ENCODE results near the gene ANKDD1A.

Gene ANKDD1A

DNA sequence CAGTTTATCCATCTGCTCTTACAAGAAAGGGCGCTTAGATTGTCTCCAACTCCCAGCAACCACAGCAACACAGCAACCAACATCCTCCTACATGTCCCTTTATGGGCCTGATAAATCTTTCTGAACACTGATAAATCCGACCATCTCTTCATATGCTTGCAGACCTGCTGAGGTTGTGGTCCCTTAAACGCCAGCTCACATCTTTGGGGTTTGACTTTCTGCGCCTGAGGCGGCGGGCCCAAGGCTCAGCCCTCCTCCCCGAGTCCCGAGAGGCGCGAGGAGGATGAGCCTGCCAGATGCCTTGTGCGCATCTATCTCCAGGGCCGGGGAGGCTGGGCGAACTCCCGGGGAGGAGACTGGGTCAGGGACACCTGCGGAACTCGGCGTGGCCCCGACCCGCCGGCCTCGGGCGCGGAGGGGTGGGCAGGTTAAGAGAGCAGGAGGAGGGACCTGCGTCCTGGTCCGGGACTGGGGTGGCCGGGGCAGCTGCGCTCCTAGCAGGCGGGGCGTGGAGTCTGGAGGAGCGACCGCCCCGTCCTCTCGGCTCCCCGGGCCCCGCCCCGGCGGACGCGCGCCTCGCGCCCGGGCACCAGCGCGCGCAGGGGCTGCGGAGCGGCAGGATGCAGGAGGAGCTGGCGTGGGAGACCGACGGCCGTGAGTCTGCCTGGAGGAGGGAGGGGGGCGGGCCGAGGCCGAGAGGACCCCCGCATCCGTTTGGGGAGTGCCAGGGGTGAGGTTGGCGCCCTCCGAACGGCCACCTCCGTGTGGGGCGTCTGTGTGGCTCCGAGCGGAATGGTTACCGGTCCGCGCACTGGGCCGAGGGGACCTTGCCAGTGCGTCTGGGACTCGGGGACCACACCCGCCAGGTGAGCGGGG is at the start of gene ANKDD1A:
ANKDD1A (plus strand) TSS at position 592 of the 876 bp plus-strand sequence; CDS start at position 621, 29 bp downstream.
- peak; percentile 48 for DNase-seq

DNA sequence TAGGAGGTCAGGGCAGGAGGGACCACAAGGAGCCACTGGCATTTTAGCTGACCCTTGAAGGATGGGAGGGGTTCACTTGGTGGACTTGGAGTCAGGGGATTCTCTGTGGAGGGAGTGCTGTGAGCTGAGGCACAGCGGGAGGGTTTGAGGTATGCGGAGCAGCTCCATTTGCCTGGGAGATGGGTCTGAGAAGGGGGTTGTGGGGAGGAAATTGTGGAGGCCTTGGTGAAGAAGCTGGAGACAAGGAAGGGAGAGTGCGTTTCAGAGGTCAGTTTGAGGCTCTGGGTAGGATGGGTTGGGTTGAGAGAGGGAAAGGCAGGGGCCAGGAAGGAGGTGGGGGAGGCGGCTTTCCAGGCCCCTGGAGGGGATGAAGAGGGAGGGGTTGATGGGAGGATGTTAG is 49.7 kb upstream of the ANKDD1A start:
- DNase-seq: no peak

DNA sequence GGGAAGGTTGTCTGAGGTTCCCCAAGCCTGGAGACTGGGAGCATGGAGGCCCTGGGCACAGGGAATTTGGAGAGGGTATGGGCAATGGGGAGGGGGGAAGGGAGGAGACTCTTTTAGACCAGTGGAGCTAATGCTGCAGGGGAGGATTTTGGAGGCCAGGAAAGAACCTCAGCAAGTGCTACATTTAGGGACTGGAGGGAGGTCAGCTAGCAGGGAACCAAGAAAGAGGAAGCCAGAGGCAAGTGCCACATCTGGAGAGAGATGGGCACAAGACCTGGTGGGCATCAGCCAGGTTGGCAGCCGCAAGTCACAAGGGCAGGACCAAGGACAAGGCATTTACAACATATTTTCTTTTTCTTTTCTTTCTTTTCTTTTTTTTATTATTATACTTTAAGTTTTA is 49.3 kb upstream of the ANKDD1A start:
- no peak for DNase-seq

DNA sequence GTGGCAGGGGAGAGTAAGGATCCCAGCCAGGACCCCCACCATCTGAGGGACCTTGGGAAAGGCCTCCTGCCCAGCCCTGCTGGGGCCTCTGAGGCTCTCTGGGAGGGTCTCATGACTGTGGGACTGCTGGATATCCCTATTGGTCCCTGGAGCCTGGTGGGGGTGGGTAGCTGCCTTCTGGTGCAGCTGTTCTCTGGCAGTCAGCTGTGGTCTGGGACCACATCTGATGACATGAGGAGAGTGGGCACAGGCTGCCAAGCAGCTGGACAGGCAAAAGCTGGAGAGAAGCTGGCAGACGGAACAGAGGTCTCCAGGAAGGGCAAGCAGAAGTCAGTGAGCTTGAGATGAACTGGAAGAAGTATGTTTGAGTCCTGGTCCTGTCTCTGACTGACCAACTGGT is 47.6 kb upstream of the ANKDD1A start:
- no peak for DNase-seq

DNA sequence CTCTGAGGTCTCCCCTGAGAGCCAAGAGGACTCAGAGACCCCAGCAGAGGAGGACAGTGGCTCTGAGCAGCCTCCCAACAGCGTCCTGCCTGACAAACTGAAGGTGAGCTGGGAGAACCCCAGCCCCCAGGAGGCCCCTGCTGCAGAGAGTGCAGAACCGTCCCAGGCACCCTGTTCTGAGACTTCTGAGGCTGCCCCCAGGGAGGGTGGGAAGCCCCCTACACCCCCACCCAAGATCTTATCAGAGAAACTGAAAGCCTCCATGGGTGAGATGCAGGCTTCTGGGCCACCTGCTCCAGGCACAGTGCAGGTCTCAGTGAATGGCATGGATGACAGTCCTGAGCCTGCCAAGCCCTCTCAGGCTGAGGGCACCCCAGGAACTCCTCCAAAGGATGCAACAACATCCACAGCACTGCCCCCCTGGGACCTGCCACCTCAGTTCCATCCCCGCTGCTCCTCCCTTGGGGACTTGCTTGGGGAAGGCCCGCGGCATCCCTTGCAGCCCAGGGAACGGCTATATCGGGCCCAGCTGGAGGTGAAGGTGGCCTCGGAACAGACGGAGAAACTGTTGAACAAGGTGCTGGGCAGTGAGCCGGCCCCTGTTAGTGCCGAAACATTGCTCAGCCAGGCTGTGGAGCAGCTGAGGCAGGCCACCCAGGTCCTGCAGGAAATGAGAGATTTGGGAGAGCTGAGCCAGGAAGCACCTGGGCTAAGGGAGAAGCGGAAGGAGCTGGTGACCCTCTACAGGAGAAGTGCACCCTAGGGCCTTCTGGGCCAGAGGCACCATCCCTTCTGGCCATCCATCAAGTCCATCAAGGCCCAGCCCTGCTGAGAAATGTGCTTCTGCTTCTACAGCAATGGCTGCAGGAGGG is 46.3 kb upstream of the ANKDD1A start:
- no peak for DNase-seq

DNA sequence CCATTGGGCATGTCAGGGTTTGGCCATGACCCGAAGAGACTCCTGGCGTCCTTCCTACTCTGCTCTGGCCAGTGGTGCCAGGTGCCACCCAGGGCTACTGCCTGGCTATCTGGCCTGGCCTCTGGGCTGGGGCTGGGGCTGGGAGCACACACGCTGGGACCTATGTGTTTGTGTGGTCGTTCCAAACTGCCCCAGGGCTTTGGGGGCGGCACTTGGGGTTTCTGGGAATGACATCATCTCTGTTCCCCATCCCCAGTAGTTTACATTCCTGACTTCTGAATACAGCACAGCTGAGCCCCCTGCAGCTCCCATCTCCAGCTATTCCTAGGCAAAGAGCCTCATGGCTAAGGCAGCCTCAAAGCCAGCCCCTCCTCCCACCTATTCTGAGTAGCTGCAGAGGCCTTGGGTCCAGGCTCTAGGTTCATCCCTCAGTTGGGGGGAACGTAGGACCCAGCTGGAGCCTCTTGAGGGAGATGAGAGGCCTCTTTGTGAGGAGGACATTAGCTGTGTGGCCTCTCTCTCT is 45.6 kb upstream of the ANKDD1A start:
- no peak for DNase-seq

DNA sequence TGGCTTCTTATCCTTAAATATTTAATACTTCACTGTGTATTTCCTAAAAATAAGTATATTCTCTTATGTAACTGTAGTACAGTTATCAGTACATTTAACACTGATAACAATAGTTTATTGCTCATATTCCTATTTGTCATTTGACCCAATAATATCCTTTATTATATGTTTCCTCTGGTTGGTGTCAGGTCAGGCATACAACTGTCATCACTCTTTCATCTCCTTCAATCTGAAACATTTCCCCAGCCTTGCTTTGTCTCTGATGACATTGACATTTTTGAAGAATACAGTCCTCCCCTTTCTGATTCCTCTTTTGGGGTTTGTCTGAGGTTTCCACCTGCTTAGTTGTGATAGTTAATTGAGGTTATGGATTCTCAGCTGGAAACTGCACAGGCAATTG is 42.2 kb upstream of the ANKDD1A start:
- DNase-seq: no peak

DNA sequence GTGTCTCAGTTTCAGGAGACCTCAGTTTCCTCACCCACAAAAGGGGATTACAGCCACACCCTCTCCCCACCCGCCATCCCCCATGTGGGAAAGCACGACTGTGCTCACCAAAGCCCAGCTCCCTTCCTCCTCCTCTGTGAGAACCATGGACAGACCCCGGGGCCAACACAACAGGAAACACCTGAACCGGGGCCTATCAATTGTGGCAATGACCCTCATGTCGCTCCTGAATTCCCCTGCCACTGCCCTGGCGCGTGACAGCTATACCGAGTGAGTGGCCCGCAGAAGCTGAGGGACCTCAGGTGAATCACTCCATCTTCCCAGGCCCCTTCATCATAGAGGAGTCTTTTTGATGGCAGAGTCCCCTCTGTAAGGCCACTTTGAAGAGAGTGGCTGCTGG is 41.3 kb upstream of the ANKDD1A start:
- DNase-seq: no peak

DNA sequence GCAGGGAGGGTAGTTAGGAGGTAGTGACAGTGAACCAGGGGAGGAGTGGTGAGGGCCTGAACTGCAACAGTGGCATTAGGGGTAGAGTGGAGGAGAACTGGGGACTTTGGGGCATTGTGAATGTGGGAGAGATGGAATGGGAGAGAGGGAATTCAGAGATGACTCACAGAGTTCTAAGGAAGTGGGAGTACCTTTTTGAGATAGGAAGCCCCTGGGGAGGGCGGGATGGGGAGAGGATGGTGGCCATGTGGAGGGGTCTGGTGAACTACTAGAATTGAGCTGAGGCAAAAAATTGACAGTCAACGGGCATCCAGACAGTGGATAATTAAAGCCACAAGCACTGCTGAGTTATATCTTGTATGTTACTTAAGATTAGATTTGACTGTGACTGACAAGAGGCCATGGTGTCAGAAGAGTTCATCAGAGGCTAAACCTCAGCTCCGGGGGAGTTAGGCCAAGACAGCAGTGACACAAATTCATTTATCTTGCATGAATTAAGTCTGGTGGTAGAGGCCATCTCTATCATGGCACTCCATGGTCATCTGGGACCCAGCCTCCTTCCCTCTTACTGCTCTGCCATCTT is 36.0 kb upstream of the ANKDD1A start:
- no peak for DNase-seq

DNA sequence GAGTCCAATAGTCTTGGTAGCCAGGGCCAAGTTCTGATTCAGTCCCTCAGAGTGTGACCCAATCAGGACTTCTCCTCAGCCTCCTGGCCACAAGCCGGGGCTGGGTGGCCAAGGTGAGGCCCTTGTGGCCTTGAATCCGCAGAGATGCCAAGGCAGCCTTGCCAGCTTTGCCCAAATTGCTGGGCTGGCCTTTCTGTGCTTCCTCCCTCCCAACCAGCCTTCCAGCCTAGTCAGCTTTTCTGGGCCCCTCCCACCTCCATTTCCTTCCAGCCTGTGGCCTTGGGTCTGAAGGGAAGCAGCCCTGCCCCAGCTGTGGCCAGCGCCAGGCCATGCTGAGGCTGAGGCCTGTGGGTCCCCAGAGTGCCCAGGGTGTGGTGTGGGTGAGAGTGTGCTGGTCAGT is 34.3 kb upstream of the ANKDD1A start:
- DNase-seq: no peak

DNA sequence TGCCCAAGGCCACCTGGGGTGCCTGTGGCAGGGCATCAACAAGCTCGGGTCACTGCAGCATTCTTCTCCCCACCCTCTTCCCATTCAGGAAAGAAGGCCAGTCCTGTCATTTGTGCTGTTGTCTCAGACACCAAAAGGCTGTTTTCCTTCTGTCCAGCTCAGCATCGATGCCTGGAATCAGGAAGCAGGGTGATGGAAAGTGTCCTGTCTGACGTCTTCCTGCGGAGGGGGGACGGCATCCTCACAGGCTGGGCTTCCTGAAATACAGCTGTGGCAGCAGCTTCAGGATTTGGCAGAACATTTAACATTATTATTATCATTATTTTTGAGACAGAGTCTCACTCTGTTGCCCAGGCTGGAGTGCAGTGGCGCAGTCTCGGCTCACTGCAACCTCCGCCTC is 33.0 kb upstream of the ANKDD1A start:
- no peak for DNase-seq

DNA sequence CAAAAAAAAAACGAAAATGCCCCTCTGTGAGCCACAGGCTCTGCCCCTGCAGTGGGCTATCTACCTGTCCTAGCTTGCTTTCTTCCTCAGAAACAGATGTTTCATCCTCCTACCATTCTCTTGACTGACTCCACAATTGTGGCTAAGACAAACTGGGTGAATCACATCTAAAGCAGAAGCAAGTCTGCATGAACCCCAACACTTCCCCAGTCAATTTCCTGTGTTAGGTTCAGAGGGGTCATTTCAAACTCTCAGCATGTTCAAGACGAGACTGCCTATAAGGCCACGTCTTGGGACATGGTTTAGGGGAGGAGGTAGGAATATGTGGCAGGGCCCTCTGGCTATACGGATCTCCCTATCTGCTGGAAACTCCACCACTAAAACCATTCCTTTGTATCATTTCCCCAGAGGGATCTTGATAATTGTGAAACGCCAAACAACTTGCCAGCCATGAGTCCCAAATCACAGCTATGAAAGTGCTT is 28.6 kb upstream of the ANKDD1A start:
- no peak for DNase-seq

DNA sequence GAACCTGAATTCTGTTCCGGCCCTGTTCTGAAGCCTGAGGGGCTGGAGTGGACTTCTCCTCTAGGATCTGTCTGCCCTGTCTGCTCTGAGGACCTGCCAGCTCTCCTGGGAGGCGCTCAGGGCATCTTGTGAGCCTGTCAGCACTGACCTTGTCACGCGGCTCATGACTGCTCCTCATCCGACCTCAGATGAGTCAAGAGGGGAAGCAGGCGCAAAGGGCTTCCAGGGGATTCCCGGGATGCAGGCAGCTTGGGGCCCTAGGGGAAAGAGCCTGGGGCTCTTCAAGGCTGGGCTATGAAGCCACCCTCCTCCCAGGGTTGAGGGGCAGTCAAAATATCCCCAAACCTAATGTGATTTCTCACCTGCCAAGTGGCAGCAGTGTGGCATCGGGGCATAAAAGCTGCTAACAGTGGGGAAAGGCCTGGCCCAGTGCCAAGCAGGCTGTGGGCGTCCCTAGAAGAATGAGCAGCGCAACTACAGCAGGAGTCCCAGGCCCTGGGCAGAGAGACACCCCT is 27.6 kb upstream of the ANKDD1A start:
- DNase-seq: no peak

DNA sequence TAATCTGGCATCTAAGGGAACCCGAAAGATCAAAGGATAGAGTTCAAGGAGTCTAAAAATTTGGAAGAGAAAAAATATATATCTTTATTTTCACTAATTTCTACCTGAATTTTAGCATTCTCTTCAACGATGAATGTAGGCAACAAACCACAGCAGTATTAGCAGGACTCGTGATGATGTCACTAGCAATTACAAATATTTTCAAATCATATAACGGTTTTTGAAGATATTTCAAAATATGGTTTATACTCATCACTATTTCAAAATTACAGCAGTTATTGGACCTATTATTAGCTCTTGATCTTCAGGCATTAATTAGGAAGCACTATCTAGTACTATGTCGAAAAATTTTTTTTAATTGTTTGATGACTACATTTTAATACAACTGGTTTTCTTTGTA is 27.0 kb upstream of the ANKDD1A start:
- no peak for DNase-seq

DNA sequence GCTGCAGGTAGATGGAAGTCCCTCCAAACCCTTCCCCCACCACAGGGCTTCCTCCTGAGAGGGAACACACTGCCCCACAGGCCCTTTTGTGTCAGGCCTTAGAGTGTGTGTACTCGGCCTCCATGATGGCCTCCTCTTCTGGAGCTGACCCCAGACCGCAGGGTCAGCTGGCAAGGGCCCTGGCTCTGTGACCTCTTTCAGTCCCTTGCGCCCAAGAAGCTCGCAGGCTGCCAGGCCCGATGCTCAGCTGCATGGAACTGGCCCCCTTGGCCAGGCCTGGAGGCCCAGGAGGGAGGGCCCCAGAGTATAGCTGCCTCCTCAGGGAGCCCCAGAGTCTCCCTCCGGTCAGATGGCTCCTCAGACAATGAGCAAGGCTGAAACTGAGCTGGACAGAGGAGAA is 23.4 kb upstream of the ANKDD1A start:
- DNase-seq: no peak

DNA sequence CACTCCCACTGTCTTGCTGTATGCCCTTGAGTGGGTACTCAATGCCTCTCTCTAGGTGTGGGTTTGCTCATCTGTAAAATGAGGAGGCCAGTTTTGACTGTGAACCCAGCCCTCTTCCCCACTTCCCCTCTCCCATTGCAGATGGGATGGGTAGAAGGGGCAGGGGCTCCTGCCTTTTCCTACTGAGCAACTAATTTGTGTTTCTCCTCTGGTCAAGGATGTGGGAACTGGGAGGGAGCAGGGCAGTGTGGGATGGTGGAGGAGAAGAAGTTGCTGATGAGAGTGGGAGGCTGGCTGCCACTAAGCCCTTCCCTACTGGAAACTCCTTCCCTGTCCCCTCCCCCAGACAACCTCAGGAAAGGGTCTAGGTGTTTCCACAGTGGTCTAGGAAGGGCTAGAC is 20.1 kb upstream of the ANKDD1A start:
- DNase-seq: no peak

DNA sequence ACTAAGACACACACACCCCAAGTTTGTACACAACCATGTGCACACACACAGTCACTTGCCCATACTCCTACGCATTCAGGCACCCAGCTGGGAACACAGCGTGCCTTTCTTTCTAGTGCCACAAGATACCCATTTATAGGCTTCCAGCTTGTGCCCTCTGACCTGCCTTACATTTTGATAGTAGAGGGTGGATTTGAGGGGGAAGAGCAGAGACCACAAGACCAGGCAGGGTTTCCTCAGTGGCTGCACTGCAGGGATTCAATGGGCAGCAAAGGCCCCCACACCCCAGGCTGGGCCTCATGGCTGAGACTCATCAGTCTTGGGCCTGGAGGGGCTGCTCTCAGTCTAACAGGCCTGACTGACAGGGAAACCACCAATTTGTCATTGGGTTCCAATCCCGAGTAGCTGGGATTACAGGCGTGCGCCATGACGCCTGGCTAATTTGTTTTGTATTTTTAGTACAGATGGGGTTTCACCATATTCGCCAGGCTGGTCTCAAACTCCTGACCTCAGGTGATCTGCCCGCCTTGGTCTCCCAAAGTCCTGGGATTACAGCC is 18.8 kb upstream of the ANKDD1A start:
- no peak for DNase-seq

DNA sequence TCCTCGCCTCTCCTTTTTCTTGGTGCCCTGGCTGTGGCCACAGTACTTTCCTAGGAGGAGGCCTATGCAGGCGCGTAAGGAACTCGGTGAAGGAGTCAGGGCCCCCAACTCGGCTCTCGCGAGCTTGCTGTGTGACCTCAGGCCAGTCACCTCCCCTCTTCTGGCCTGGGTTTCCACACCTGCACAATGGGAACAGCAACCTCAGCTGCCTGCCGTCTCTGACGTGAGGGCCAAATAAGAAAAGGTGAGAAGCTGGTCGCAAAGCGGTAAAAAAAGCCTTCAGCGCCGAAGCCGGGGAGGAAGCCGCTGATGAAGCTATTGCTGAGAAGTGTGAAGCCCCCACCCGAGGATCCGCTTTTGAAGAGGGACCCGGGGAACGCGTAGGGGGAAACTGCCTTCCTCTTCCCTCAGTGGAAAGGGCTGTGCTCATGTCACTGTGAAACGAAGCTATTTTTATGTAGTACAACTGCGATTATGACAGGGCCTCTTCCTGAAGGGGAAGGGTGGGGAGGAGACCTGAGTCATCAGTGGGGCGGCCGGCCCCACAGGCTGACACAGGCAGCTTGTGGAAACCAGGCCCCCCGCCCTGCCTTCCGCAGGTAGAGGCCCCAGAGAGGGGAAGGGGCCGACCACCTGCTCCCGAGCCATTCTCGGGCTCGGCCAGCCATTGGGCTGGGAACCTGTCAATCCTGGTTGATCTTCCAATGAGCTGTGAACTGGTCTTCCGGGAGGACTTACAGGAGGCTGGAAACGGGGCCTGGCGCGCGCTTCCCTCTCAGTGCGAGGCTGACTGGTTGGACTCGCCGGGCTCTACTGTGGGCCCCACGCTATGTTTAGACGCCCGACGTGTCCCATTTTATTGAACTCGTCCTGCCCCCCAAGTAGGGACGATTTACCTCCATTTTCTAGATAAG is 18.0 kb upstream of the ANKDD1A start:
- no peak for DNase-seq

DNA sequence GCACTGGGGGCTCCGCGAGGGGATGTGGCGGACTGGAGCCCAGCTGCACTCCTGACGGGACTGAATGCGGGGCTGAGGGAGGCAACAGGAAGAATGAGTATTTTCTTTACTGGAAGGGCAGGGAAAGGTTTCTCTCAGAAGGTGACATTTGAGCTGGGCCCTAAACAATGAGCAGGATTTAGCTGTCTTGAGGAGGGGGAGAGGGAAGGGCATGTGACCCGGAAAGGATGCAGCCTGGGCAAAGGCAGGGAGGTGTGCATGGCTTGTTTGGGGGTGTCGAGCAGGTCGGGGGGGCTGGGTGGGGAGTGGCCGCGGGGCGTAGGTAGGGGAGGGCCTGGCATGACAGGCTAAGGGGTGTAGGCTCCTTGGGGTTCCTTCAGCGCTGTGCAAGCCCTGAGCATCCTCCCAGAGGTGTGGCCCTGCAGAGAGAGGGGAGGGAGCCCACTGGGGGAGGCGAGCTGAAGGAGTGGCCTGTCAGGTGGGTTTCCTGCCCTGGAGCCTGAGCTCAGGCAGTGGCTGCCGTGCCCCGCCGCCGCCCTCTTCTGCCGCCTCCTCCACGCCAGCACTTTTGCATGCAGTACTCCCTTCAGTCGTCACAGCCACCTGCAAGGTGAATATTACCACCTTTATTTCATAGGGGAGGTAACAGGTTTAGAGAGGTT is 17.2 kb upstream of the ANKDD1A start:
- no peak for DNase-seq

DNA sequence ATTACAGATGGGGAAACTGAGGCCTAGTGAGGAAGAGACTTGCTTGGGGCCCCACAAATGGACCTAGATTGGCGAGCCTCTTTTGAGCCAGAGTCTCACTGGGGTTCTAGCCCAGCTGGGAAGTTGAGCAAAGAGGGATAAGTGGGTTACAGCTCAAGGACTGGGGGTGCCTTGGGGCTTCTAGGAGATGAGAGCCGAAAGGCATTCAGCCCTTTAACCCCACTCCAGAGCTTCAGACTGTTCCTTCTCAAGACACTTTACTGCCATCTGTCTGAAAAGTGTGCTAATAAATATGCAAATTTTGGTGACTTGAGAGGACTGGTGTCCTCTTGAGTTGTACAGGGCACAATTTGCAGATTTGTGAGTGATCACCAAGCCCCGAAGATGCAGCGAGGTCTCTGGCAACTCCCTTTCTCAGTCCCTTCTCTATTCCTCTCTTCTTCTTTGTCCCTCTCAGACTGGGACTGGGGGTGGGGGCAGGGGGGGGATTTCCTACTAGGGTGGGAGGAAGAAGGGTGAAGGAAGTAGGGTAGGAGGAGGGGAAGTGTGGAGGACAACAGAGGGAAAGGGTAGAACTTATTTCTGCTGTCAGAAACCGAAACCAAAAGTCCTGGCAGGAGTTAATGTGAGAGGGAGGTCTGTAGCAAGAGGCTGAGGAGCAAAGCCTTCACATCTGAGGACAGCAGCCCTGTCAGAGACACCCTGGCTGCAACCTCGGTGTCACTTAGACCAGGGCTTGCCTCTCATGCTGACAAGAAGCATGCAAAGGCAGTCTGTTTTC is 16.2 kb upstream of the ANKDD1A start:
- no peak for DNase-seq
